Stimulated activated naive CD8-positive, alpha-beta T cell treated with anti-CD3 and anti-CD28 coated beads, Interleukin-15, amount 100 ng/mL, for 72 hours (primary cell): ENCODE measurements around the gene AMDHD1.

ENCODE experiments used
- ATAC-seq: fragments of 150-1000 bp; cut with Tn5 transposase; 2 replicates; pipeline ENCODE4 v1.10.0; 2021; ENCODE audit warnings: mild to moderate bottlenecking, moderate library complexity
- DNase-seq, 2 donors: peaks; one replicate each; pipeline ENCODE4 v3.0.0; 2021 to 2022
- H3K27ac Mint-ChIP-seq, 2 donors: one replicate each; pipeline ENCODE4 v1.8.0; 2022; ENCODE audit warnings: mild to moderate bottlenecking in 2 of 2, mixed read lengths in 2 of 2, moderate library complexity in 2 of 2
- H3K27me3 Mint-ChIP-seq: one replicate; pipeline ENCODE4 v1.8.0; 2022; ENCODE audit warnings: mixed read lengths
- H3K4me1 Mint-ChIP-seq: one replicate; pipeline ENCODE4 v1.8.0; 2022; ENCODE audit warnings: mild to moderate bottlenecking, mixed read lengths
- H3K4me3 Mint-ChIP-seq, 2 donors: one replicate each; pipeline ENCODE4 v1.8.0; 2022; ENCODE audit warnings: mild to moderate bottlenecking in 2 of 2, mixed read lengths in 2 of 2, moderate library complexity in 1 of 2
- H3K9me3 Mint-ChIP-seq, 2 donors: one replicate each; pipeline ENCODE4 v1.8.0; 2022; ENCODE audit warnings: mixed read lengths in 2 of 2

The AMDHD1 gene

GRCh38 chr12:95998611-95999286, 55.6 kb downstream of the AMDHD1 start:
- H3K4me3 Mint-ChIP-seq: no peak overlapping the region
- no peak overlapping the region for H3K27ac Mint-ChIP-seq
- H3K4me1 Mint-ChIP-seq: peaks cover 10% of the 10 kb centered on the region
- no peaks in the 10 kb centered on the region for H3K9me3 Mint-ChIP-seq
- no peaks in the 10 kb centered on the region for H3K27me3 Mint-ChIP-seq
- ATAC-seq (peak; percentile 98), DNase-seq (peak; percentile 45 to 59)

GRCh38 chr12:95999484-95999883, 56.4 kb downstream of the AMDHD1 start:
- peaks cover 10% of the 10 kb centered on the region for H3K4me1 Mint-ChIP-seq
- no peaks in the 10 kb centered on the region for H3K9me3 Mint-ChIP-seq

DNA sequence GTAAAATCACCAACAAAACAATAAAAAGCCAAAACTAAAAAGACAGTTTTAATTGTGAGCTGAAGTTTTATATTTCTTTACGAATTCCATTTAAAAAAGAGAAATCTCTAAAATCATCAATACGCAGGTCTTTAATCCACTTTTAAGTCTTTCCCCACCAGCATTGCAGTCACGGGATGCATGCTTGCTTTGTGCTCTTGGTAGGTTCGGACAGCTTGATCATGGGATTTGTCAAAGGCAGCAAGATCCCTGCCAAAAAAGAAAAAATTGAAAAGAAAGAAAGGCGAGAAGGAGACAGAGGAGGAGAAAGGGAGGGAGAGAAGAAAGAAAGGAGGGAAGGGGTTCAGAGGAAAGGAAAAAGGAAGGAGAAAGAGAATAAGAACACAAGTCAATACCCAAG, 57.7 kb downstream of the AMDHD1 start:
- no peak for ATAC-seq
- Mint-ChIP-seq H3K4me3 (no peak overlapping the region), H3K27me3 (no peaks in the 10 kb centered on the region), H3K4me1 (peaks cover 10% of the 10 kb centered on the region), H3K27ac (no peak overlapping the region), H3K9me3 (no peaks in the 10 kb centered on the region)
- DNase-seq: no peak

More at GRCh38 chr12:95999484-95999883, 56.4 kb downstream of the AMDHD1 start:
- ATAC-seq: no peak
- H3K27ac Mint-ChIP-seq: no peak overlapping the region
- no peak overlapping the region for H3K4me3 Mint-ChIP-seq
- DNase-seq: no peak
- H3K27me3 Mint-ChIP-seq: no peaks in the 10 kb centered on the region

- no peaks in the 10 kb centered on the region for H3K27me3 Mint-ChIP-seq
- no peak overlapping the region for H3K4me3 Mint-ChIP-seq
- no peak for DNase-seq
- no peaks in the 10 kb centered on the region for H3K9me3 Mint-ChIP-seq
- no peaks in the 10 kb centered on the region for H3K4me1 Mint-ChIP-seq
- no peak overlapping the region for H3K27ac Mint-ChIP-seq
- no peak for ATAC-seq
These were observed 63.6 kb downstream of the AMDHD1 start for GRCh38 chr12:96006727-96007126.

- H3K9me3 Mint-ChIP-seq: no peaks in the 10 kb centered on the region
- H3K27ac Mint-ChIP-seq: no peak overlapping the region
- H3K4me1 Mint-ChIP-seq: no peaks in the 10 kb centered on the region
- DNase-seq (no peak), ATAC-seq (no peak)
- no peak overlapping the region for H3K4me3 Mint-ChIP-seq
- no peaks in the 10 kb centered on the region for H3K27me3 Mint-ChIP-seq
These were observed 64.6 kb downstream of the AMDHD1 start for GRCh38 chr12:96007729-96008128.

GRCh38 chr12:96014943-96015599, 71.9 kb downstream of the AMDHD1 start:
- no peak for DNase-seq
- Mint-ChIP-seq H3K9me3 (no peaks in the 10 kb centered on the region), H3K4me3 (no peak overlapping the region), H3K27ac (no peak overlapping the region), H3K27me3 (no peaks in the 10 kb centered on the region), H3K4me1 (no peaks in the 10 kb centered on the region)
- ATAC-seq: no peak

GRCh38 chr12:96015672-96016071, 72.5 kb downstream of the AMDHD1 start:
- H3K27ac Mint-ChIP-seq: no peak overlapping the region
- H3K4me3 Mint-ChIP-seq: no peak overlapping the region
- DNase-seq (no peak), ATAC-seq (no peak)
- H3K9me3 Mint-ChIP-seq: no peaks in the 10 kb centered on the region
- H3K27me3 Mint-ChIP-seq: no peaks in the 10 kb centered on the region
- H3K4me1 Mint-ChIP-seq: no peaks in the 10 kb centered on the region
